IPS-18a (cell line): ENCODE measurements around the gene TEAD4.

Experiments used
- H3K27ac ChIP-seq: one replicate; pipeline ENCODE4 v1.5.1; 2013; ENCODE audit warnings: low read length
- H3K27me3 ChIP-seq: one replicate; pipeline ENCODE4 v1.6.1; 2013; ENCODE audit warnings: mild to moderate bottlenecking, low read length; ENCODE audit not compliant: control insufficient read depth, insufficient read depth
- H3K36me3 ChIP-seq: one replicate; pipeline ENCODE4 v1.6.1; 2013; ENCODE audit warnings: low read depth, low read length; ENCODE audit not compliant: control insufficient read depth
- H3K4me1 ChIP-seq: one replicate; pipeline ENCODE4 v1.6.1; 2013; ENCODE audit warnings: low read depth, low read length; ENCODE audit not compliant: control insufficient read depth
- H3K4me3 ChIP-seq: one replicate; pipeline ENCODE4 v1.5.1; 2013; ENCODE audit warnings: low read length
- H3K9ac ChIP-seq: one replicate; pipeline ENCODE4 v1.6.1; 2013; ENCODE audit warnings: mild to moderate bottlenecking, low read length, moderate library complexity
- H3K9me3 ChIP-seq: one replicate; pipeline ENCODE4 v1.6.1; 2013; ENCODE audit warnings: low read depth, low read length; ENCODE audit not compliant: control insufficient read depth

TEAD4 gene

DNA sequence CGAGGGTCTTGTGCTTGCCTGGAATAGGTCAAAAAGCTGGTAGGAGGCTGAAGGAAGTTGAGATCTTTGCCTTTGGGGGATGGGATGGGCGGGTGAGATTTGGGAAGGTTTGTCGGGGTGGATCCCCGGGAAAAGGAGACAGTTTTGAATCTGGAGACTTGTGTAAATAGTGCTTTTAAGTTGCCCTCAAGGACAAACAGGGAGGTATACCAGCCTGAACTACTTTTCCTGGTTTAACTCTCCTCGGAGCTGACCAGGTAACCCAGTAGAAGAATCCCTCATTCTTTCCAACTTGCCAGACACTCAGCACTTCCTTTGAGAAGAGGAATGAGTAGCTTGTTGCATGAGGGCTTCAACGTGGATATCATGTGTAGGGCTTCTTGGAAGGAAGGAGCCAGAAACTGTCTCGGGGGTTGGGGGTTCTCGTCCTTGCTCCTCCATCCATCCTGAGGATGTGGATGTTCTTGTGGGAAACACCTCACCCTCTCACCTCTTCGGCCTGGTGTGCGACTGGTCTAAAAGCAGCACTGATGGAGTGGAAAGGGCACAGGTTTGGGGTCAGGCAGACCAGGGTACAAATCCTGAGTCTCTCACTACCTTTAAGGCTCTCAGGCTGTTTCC is 1.9 kb downstream of the TEAD4 start:
- H3K27ac ChIP-seq = no peak overlapping the region
- H3K27me3 ChIP-seq = peaks cover 18% of the 10 kb centered on the region
- H3K9ac ChIP-seq = no peak overlapping the region
- no peaks in the 10 kb centered on the region for H3K9me3 ChIP-seq
- no peaks in the 10 kb centered on the region for H3K36me3 ChIP-seq
- peaks cover 38% of the 10 kb centered on the region for H3K4me1 ChIP-seq
- peak overlapping the region; percentile 77 for H3K4me3 ChIP-seq

- Histone ChIP-seq H3K4me1 (peaks cover 38% of the 10 kb centered on the region), H3K4me3 (peak overlapping the region; percentile 77), H3K27ac (no peak overlapping the region), H3K27me3 (peaks cover 18% of the 10 kb centered on the region), H3K9ac (no peak overlapping the region), H3K36me3 (no peaks in the 10 kb centered on the region), H3K9me3 (no peaks in the 10 kb centered on the region)
Measured at GRCh38 chr12:2961705-2962104, 2.5 kb downstream of the TEAD4 start.

DNA sequence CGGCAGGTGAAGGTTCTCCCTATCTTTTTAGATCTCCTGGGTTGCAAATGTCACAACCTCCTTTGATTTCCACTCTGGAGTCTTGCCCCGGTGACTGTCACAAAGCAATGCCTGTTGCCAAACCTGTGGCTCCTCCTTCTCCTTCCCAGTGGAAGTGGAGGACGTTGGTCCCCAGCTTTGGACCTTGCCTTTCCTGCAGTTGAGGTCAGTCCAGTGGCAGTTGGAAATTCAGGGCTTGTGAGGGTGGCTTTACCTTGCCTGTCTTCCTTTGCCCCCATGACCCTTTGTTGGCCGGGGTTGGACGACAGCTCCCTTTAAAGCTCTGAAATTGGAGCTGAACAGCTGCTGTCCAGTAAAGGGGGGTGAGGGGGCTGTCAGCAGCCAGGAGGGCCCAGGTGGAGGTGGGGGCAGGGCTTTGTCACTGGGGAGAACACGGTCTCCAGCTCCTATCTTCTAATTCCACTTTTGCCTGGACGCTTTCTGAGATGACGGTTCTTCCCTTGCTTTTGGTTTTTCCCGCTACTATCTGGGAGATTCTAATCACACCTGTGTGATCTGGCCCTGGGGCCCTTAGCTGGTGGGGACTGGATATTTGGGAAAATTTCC is 4.1 kb downstream of the TEAD4 start:
- H3K9me3 ChIP-seq = no peaks in the 10 kb centered on the region
- H3K27ac ChIP-seq = peak overlapping the region; percentile 19
- H3K27me3 ChIP-seq = peaks cover 18% of the 10 kb centered on the region
- peaks cover 33% of the 10 kb centered on the region for H3K4me1 ChIP-seq
- no peaks in the 10 kb centered on the region for H3K36me3 ChIP-seq
- peak overlapping the region; percentile 38 for H3K4me3 ChIP-seq
- peak overlapping the region; percentile 46 for H3K9ac ChIP-seq

DNA sequence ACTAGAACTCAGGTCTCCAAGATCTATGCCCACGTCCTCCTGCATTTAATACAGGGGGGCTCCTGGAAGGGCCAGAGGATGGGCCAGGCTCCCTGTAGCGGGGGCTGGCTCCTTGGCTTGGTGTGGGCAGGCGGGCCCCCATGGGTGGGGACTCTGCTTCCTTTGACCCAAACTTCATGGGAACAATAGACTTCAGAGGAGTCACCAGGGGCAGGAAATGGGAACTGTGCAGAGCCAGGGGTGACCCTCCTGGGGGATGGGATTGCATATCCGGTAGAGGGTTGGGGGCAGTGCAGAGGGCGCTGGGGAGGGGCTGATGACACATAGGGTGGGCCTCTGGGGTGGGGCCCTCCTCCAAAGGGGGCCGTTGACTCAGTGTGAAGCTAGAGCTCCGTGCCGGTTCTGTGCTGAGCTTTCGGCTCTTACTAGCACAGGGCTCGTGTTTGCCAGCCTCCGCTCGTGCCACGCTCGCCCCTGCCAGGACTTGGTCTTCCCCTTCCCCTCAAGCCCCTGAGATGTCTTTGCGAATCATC is 4.6 kb downstream of the TEAD4 start:
- Histone ChIP-seq H3K9ac (peak overlapping the region; percentile 46), H3K4me3 (peak overlapping the region; percentile 38)

GRCh38 chr12:2967651-2968050 is 8.5 kb downstream of the TEAD4 start:
- Histone ChIP-seq H3K27me3 (no peaks in the 10 kb centered on the region), H3K4me3 (no peak overlapping the region), H3K27ac (no peak overlapping the region), H3K4me1 (peaks cover 23% of the 10 kb centered on the region), H3K9me3 (no peaks in the 10 kb centered on the region), H3K36me3 (peaks cover 18% of the 10 kb centered on the region), H3K9ac (no peak overlapping the region)

More for the DNA sequence above, 4.6 kb downstream of the TEAD4 start:
- peaks cover 30% of the 10 kb centered on the region for H3K4me1 ChIP-seq
- H3K27ac ChIP-seq = peak overlapping the region; percentile 67
- peaks cover 2% of the 10 kb centered on the region for H3K36me3 ChIP-seq
- H3K27me3 ChIP-seq = peaks cover 18% of the 10 kb centered on the region
- H3K9me3 ChIP-seq = no peaks in the 10 kb centered on the region

DNA sequence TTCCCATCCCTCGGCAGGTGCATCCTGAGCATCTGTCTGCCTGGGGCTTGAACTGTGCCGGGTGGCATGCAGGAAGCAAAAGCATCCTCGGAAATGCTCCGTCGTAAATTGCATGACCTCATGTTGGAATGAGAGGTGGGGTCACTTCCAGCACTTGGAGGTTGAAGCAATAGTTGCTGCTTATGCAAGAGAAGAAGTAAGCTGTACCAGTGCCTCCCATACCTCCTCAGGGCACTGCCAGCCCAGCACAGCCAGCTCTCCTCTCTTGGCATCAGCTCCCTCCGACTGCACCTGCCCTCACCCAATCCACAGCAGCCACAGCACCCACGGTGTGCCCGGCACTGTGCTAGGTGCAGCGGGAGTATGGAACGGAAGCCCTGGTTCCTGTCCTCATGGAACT is 11.5 kb downstream of the TEAD4 start:
- Histone ChIP-seq H3K4me1 (peaks cover 3% of the 10 kb centered on the region), H3K36me3 (peaks cover 18% of the 10 kb centered on the region), H3K27ac (no peak overlapping the region), H3K4me3 (no peak overlapping the region), H3K27me3 (no peaks in the 10 kb centered on the region), H3K9ac (no peak overlapping the region), H3K9me3 (no peaks in the 10 kb centered on the region)

DNA sequence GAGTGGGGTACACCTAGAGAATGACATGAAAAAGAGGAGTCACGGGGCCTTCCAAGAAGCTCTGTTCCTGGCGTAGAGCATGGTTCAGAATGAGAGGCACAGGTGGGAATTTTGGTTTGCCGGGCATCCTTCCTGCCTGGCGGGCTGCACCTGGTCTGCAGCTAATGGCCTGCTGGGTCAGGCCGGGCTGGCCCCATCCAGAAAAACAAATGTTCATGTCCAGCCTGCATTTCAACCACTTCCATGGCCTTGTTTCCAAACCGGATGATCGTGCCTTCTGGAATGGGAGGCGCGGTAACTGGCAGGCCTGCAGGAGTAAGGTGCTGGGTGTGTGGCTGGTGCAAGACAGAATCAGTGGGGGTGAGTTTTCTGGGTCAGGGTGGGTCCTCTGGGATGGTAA is 14.4 kb downstream of the TEAD4 start:
- Histone ChIP-seq H3K4me1 (peaks cover 15% of the 10 kb centered on the region), H3K9me3 (no peaks in the 10 kb centered on the region)

DNA sequence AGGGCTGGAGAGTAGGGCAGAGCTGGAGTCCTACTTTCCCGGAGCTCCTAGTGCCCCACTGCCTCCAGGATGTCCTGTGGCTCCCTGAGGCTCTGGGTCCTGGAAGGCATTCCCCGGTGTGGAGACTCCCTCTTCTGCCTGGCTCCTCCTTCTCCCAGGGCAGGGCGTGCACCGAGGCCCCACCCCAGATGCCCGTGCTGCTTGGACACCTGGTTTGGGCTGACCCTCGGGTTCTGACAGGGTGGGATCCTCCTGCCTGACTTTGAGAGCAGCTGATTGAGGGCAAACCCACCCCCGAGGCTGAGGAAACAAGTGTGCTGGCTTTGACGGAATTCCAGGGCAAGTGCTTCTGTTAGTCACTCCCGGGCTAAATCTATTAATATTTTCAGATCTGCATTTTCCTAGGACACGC is 15.4 kb downstream of the TEAD4 start:
- peaks cover 16% of the 10 kb centered on the region for H3K36me3 ChIP-seq
- peaks cover 15% of the 10 kb centered on the region for H3K4me1 ChIP-seq
- no peak overlapping the region for H3K9ac ChIP-seq
- no peaks in the 10 kb centered on the region for H3K9me3 ChIP-seq
- no peaks in the 10 kb centered on the region for H3K27me3 ChIP-seq
- no peak overlapping the region for H3K4me3 ChIP-seq
- H3K27ac ChIP-seq = no peak overlapping the region

More for the DNA sequence above, 14.4 kb downstream of the TEAD4 start:
- Histone ChIP-seq H3K36me3 (peaks cover 18% of the 10 kb centered on the region), H3K9ac (no peak overlapping the region), H3K27me3 (no peaks in the 10 kb centered on the region), H3K27ac (no peak overlapping the region), H3K4me3 (no peak overlapping the region)

- no peaks in the 10 kb centered on the region for H3K27me3 ChIP-seq
- H3K4me1 ChIP-seq = peaks cover 15% of the 10 kb centered on the region
- no peak overlapping the region for H3K9ac ChIP-seq
- H3K9me3 ChIP-seq = no peaks in the 10 kb centered on the region
- no peak overlapping the region for H3K4me3 ChIP-seq
- peaks cover 6% of the 10 kb centered on the region for H3K36me3 ChIP-seq
- H3K27ac ChIP-seq = no peak overlapping the region
Measured at GRCh38 chr12:2976581-2976996, 17.4 kb downstream of the TEAD4 start.

DNA sequence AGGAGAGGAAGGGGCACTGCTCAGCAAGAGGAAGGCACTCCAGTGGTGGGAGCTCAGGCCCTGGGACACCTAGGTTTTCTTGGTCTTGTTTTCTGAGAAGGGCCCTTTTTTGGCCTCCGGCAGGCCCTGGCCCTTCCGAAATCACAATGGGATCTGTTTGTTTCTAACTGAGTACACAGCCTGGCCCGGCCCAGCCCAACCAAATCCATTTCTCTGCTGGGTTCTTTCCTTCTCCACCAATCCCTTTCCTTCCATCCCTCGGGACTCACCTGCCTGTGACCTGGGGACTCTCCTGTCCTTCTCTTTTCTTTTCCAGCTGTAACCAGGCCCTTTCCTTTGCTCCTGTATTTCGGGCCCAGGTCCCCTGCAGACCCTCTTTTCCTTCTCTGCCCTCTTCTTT is 18.6 kb downstream of the TEAD4 start:
- H3K9me3 ChIP-seq = no peaks in the 10 kb centered on the region
- no peak overlapping the region for H3K9ac ChIP-seq
- H3K4me3 ChIP-seq = no peak overlapping the region
- no peak overlapping the region for H3K27ac ChIP-seq
- H3K36me3 ChIP-seq = peaks cover 6% of the 10 kb centered on the region
- peaks cover 15% of the 10 kb centered on the region for H3K4me1 ChIP-seq
- H3K27me3 ChIP-seq = no peaks in the 10 kb centered on the region

DNA sequence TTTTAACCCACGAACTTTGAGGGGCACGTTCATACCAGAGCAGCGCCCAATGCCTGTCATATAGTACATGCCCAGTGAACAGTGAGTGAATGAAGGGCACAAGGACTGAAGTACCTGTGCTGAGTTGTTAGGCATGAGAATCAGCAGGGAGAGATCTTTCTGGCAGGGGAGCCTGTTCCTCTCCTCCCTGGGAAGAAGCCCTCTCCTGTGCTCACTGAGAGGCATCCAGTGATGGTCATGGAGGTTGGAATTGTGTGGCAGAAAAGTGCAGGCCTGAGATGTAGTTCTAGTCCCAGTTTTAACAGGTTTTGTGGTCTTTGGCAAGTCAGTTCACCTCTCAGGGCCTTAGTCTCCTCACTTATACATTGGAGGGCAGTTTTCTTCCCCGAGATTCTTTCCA is 20.6 kb downstream of the TEAD4 start:
- H3K9me3 ChIP-seq = no peaks in the 10 kb centered on the region
- H3K27ac ChIP-seq = no peak overlapping the region

GRCh38 chr12:2980630-2981029 is 21.4 kb downstream of the TEAD4 start:
- Histone ChIP-seq H3K4me3 (no peak overlapping the region), H3K9me3 (no peaks in the 10 kb centered on the region), H3K27ac (no peak overlapping the region), H3K27me3 (no peaks in the 10 kb centered on the region), H3K9ac (no peak overlapping the region), H3K4me1 (peaks cover 12% of the 10 kb centered on the region), H3K36me3 (peaks cover 11% of the 10 kb centered on the region)

More for the DNA sequence above, 20.6 kb downstream of the TEAD4 start:
- no peak overlapping the region for H3K4me3 ChIP-seq
- H3K4me1 ChIP-seq = peaks cover 12% of the 10 kb centered on the region
- H3K27me3 ChIP-seq = no peaks in the 10 kb centered on the region
- H3K9ac ChIP-seq = no peak overlapping the region
- peaks cover 11% of the 10 kb centered on the region for H3K36me3 ChIP-seq
